Common myeloid progenitor, CD34-positive (primary cell): ENCODE results near the gene ICA1.

ENCODE experiments used
- CTCF ChIA-PET: fragments of 350-600 bp; sonication (Branson Sonifier 250); formaldehyde crosslinking; loops from one replicate; lab custom pipeline; 2021; ENCODE audit warnings: antibody characterized with exemption; lab: Charles Lee
- POLR2A ChIA-PET: fragments of 350-600 bp; sonication (Branson Sonifier 250); formaldehyde crosslinking; loops from one replicate; lab custom pipeline; 2021; ENCODE audit warnings: antibody characterized with exemption; lab: Charles Lee
- DNase-seq, 3 donors: peaks; one replicate each; pipeline versions ENCODE4 v3.0.0 to v3.0.0-alpha.2; 2013
- H3K27ac ChIP-seq, 2 experiments: 1 replicate in 1 of 2; 2 replicates in 1 of 2; pipeline ENCODE4 v1.7.0; 2013; ENCODE audit warnings: inconsistent platforms in 2 of 2, low read length in 2 of 2, mild to moderate bottlenecking in 2 of 2, low read depth in 1 of 2, moderate library complexity in 1 of 2; ENCODE audit not compliant: severe bottlenecking in 2 of 2, insufficient read depth in 1 of 2, poor library complexity in 1 of 2
- H3K27me3 ChIP-seq, 5 experiments: replicated peaks in 2 of 5; 1 replicate in 3 of 5; 2 replicates in 2 of 5; pipeline versions ENCODE4 v1.6.1 to v1.7.0; 2013; ENCODE audit warnings: low read length in 4 of 5, mild to moderate bottlenecking in 2 of 5, moderate library complexity in 2 of 5, inconsistent platforms in 1 of 5; ENCODE audit not compliant: insufficient read depth in 5 of 5, control insufficient read depth in 4 of 5
- H3K36me3 ChIP-seq, 4 experiments: 1 replicate in 2 of 4; 2 replicates in 2 of 4; pipeline versions ENCODE4 v1.6.1 to v1.7.0; 2013; ENCODE audit warnings: low read length in 3 of 4, control low read depth in 1 of 4, mild to moderate bottlenecking in 1 of 4; ENCODE audit not compliant: control insufficient read depth in 4 of 4, insufficient read depth in 4 of 4
- H3K4me1 ChIP-seq, 4 experiments: 1 replicate in 3 of 4; 2 replicates in 1 of 4; pipeline versions ENCODE4 v1.6.1 to v1.7.1; 2013; ENCODE audit warnings: low read length in 3 of 4, mild to moderate bottlenecking in 3 of 4, control low read depth in 1 of 4, inconsistent platforms in 1 of 4, moderate library complexity in 1 of 4; ENCODE audit not compliant: control insufficient read depth in 4 of 4, insufficient read depth in 4 of 4; ENCODE audit errors: control extremely low read depth in 1 of 4
- H3K4me3 ChIP-seq, 7 experiments: 1 replicate in 4 of 7; 2 replicates in 3 of 7; pipeline versions ENCODE4 v1.5.1 to v1.7.0; 2013; ENCODE audit warnings: mild to moderate bottlenecking in 7 of 7, low read length in 6 of 7, moderate library complexity in 6 of 7, inconsistent platforms in 2 of 7, low read depth in 2 of 7, control low read depth in 1 of 7; ENCODE audit not compliant: insufficient read depth in 4 of 7, control insufficient read depth in 1 of 7; ENCODE audit errors: extremely low read depth in 1 of 7
- H3K9me3 ChIP-seq, 5 experiments: 1 replicate in 4 of 5; 2 replicates in 1 of 5; pipeline versions ENCODE4 v1.6.1 to v1.7.1; 2013; ENCODE audit warnings: low read length in 4 of 5, mild to moderate bottlenecking in 2 of 5, inconsistent platforms in 1 of 5, low read depth in 1 of 5, moderate library complexity in 1 of 5; ENCODE audit not compliant: control insufficient read depth in 4 of 5, insufficient read depth in 2 of 5; ENCODE audit errors: control extremely low read depth in 1 of 5
- WGBS: methylation state at CpG from one replicate; pipeline ENCODE4 v1.1.5; 2013; ENCODE audit not compliant: insufficient coverage; 5-methylcytosine and 5-hydroxymethylcytosine counted together

Gene ICA1

DNA sequence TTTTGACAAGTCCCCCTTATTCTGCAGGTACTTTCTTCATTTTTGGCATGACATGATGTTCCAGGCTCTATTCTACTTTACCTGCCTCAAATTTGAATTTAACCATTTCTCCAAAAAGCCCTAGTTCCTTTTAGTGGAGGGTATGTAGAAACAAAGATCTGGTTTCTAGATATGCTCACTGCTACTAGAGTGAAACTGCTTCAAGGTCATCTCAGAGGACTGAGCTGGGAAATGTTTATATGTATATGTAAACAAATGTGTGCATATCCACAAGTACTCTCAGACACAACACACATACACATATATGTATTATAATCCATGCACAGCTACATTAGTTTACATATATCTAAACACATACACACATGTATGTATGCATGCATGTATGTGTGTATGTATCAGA is 69.1 kb downstream of the ICA1 start:
- Histone ChIP-seq H3K27me3 (no peaks in the 10 kb centered on the region), H3K4me3 (no peak overlapping the region), H3K27ac (no peak overlapping the region), H3K4me1 (peaks cover 0 to 2% (median 0%) of the 10 kb centered on the region in 4 experiments), H3K9me3 (no peaks in the 10 kb centered on the region), H3K36me3 (peaks cover under 1 to 7% (median 1%) of the 10 kb centered on the region in 4 experiments)
- CTCF ChIA-PET = interaction anchor here (1.1 kb wide), 1 partner anchor 511 kb away, joined by 5 read pairs; no protein-coding TSS in a partner anchor
- DNase-seq = no peak
- POLR2A ChIA-PET = no interaction called here

DNA sequence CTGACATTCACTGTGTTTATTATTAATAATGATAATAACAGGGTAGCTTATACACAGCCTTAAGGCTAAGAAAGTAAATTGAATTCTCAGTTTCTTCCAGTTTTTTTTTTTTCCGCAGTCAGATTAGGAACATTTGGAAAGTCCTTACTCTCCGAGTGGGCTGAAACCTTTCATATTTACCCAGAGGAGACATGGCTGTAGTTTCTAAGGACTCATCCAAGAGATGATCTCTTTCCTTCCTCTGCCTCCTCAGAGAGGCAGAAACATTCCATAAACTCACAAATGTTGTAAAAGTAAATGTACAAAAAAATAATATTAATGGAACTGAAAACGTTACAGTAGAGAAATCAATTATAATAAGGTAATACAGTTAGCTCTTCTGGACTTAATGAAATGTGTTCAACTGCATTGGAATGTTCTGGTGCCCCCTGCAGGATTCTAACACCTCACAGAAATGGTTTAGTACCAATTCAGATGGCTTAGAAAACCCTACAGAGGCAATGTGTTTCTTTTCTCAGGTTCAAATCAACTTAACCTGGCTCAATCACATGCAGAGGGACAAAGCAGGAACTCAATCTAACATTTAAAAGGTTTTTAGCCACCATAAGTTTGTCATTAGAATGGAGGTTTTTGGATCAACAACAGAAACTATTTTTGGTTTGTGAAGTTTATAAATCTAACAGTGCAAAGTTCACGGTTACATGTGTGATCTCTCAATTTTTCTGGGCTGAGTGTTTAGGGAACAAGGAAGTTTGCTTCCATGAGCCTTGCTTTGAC is 71.7 kb downstream of the ICA1 start:
- POLR2A ChIA-PET = interaction anchor here (0.5 kb wide), 1 partner anchor 238 kb away, joined by 3 read pairs; no protein-coding TSS in a partner anchor
- CTCF ChIA-PET = interaction anchor here (0.6 to 2.9 kb wide), 18 partner anchors 8 to 595 kb away, joined by 3 to 15 read pairs (median 4); no protein-coding TSS in a partner anchor
- Histone ChIP-seq H3K27ac (no peak overlapping the region), H3K27me3 (no peaks in the 10 kb centered on the region), H3K4me1 (peaks cover 2 to 11% (median 8%) of the 10 kb centered on the region in 4 experiments), H3K9me3 (no peaks in the 10 kb centered on the region), H3K4me3 (no peak overlapping the region), H3K36me3 (peaks cover 0 to 6% (median 0%) of the 10 kb centered on the region in 4 experiments)
- WGBS = 100% methylated on average over 1 of the region's 4 CpGs
- peak; percentile 66 to 75 (median 72) for DNase-seq

DNA sequence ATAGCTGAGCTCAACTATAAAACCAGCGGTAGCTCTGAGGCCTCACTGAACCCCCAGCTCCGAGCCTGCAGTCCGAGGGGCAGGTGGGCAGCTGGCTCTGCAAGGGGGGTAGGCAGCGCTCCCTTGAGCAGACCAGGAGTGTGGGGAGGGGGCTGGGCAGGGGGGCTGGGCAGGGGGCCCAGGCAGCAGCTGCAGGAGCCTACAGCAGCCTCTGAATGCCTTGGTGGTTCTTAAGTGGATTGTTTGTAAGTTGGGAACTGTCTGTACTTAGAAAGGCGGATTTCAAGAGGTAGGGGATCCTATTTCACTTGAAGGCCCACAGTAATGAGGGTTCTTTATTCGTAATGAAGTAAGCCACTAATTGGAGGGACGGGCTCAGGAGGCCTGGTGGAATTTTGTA is 72.3 kb downstream of the ICA1 start:
- Histone ChIP-seq H3K36me3 (peaks cover 0 to 7% (median 0%) of the 10 kb centered on the region in 4 experiments), H3K4me3 (no peak overlapping the region), H3K27me3 (no peaks in the 10 kb centered on the region), H3K4me1 (peaks cover 2 to 11% (median 8%) of the 10 kb centered on the region in 4 experiments), H3K27ac (no peak overlapping the region), H3K9me3 (no peaks in the 10 kb centered on the region)
- WGBS = 92% methylated on average over 2 of the region's 7 CpGs
- ChIA-PET CTCF (interaction anchor here (0.6 to 2.9 kb wide), 19 partner anchors 9 to 594 kb away, joined by 3 to 15 read pairs (median 4); no protein-coding TSS in a partner anchor), POLR2A (no interaction called here)
- DNase-seq = no peak

DNA sequence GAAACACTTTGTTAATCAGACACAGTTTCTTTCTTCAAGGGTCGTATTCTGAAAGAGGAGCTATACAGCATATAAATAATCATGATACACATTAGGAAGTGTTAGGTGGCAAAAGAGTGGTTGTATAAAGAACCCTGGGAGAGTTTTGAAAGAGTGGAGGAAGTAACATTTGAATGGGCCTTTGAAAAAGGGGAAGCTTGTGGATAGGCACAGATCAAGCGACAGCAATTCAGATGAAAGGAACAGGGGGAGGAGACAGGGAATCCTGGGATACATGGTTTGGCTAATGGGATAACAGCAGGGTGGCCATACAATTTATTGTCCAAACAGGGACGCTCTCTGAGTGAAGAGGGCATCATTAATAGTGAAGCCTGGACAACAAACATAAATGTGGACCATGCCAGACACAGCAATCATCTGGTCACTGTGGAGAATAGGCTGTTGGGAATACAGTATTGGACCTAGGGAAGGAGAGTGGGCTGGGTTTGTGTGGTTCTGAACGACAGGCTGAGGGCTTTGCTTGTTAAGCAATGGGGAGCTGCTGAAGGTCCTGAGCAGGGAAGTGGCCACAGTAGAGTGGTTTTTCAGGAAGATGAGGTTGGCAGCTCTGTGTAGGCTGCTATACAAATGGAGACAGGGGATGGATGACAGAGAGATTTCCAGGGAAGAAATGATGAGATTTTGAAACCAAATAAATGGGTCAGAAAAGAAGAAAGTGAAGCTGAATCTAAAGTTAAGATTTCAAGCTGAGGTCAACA is 75.9 kb downstream of the ICA1 start:
- H3K4me3 ChIP-seq = no peak overlapping the region
- peaks cover 2 to 11% (median 8%) of the 10 kb centered on the region in 4 experiments for H3K4me1 ChIP-seq
- 22% methylated on average over 3 of the region's 4 CpGs for WGBS
- H3K27me3 ChIP-seq = no peaks in the 10 kb centered on the region
- H3K27ac ChIP-seq = no peak overlapping the region
- ChIA-PET POLR2A (interaction anchor here (0.6 kb wide), 1 partner anchor 38 kb away, joined by 4 read pairs; no protein-coding TSS in a partner anchor), CTCF (interaction anchor here (0.9 to 1.0 kb wide), 2 partner anchors 31 to 150 kb away, joined by 3 to 4 read pairs; no protein-coding TSS in a partner anchor)
- H3K9me3 ChIP-seq = no peaks in the 10 kb centered on the region
- peaks cover 0 to 4% (median 0%) of the 10 kb centered on the region in 4 experiments for H3K36me3 ChIP-seq
- DNase-seq = peak in 2 of 3 donors; percentile 51 to 68

DNA sequence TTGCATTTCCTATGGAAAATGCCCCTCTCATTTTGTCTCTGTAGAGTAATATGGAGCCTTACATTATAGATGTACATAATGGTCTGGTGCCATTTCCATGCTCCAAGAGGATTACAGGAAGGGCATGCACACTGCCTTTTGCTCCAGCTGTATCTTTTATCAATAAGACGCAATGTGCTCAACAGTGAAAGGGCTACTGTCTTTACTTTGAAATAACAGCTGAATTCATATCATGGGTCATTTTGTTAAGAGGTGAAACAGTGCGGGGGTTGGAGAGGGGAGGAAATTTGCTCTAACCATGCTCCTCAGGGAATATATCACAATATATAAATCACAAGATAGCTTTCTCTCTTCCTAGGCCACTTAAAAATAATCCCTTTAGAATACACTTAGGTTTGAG is 77.7 kb downstream of the ICA1 start:
- Histone ChIP-seq H3K4me3 (no peak overlapping the region), H3K36me3 (peaks cover 0 to 4% (median 0%) of the 10 kb centered on the region in 4 experiments), H3K27me3 (no peaks in the 10 kb centered on the region), H3K4me1 (peaks cover 0 to 11% (median 8%) of the 10 kb centered on the region in 4 experiments), H3K27ac (no peak overlapping the region), H3K9me3 (no peaks in the 10 kb centered on the region)
- POLR2A ChIA-PET = no interaction called here
- WGBS = 100% methylated on average over 1 of the region's 2 CpGs
- CTCF ChIA-PET = interaction anchor here (1.7 kb wide), 2 partner anchors 27 to 588 kb away, joined by 4 read pairs; no protein-coding TSS in a partner anchor
- no peak for DNase-seq

DNA sequence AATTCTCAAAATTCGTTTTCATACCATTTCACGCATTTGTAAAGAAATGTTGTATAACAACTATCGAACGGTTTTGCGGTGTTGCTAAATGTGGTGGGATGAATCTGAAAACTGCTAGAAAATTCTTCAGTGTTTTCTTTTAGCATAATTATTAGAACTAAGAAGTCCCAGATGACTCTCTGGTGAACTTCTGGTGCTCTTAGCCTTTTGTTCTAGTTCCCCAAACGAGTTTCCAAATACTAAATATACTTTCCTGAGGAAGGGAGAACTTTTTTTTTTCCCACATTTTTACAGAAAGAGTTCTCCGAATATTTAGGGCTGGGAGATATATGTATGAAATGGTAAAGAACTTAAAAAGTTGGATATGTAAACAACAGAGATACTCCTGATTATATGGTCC is 82.5 kb downstream of the ICA1 start:
- no peak overlapping the region for H3K4me3 ChIP-seq
- H3K27ac ChIP-seq = no peak overlapping the region
- peaks cover 19 to 46% (median 34%) of the 10 kb centered on the region in 4 experiments for H3K4me1 ChIP-seq
- H3K9me3 ChIP-seq = no peaks in the 10 kb centered on the region
- DNase-seq = no peak
- H3K36me3 ChIP-seq = no peaks in the 10 kb centered on the region
- POLR2A ChIA-PET = no interaction called here
- no CpG with 5 or more reads among the region's 7 CpGs for WGBS
- CTCF ChIA-PET = interaction anchor here (1.4 kb wide), 1 partner anchor 11 kb away, joined by 3 read pairs; no protein-coding TSS in a partner anchor
- no peaks in the 10 kb centered on the region for H3K27me3 ChIP-seq
